Prostate gland (tissue), 2 donors: ENCODE data around the gene ZFP42. TPM values are rescaled to one million over a fixed set of nuclear protein-coding genes. Genes with fewer than 3 reads are reported as not detected.
"Not testable (repeated sequence)": the region's sequence is repeated elsewhere in the genome, so short reads cannot be mapped to it uniquely, and the experiment has no call there.

ENCODE experiments used
- DNase-seq: peaks from one replicate; pipeline ENCODE4 v3.0.0-alpha.2; 2019; ENCODE audit warnings: low spot score
- H3K27ac ChIP-seq, 2 donors: fragments of 200-600 bp; sonication (generic); 2 replicates each; pipeline ENCODE4 v1.5.1; 2017 to 2019
- H3K27me3 ChIP-seq: fragments of 200-600 bp; sonication (generic); replicated peaks from 2 replicates; pipeline ENCODE4 v1.5.1; 2019; ENCODE audit not compliant: insufficient read depth
- H3K36me3 ChIP-seq, 2 donors: fragments of 200-600 bp; sonication (generic); 1 replicate in 1 of 2; 2 replicates in 1 of 2; pipeline versions ENCODE4 v1.5.1 to v1.8.1; 2017 to 2019
- H3K4me1 ChIP-seq: fragments of 200-600 bp; sonication (generic); replicated peaks from 2 replicates; pipeline ENCODE4 v1.5.1; 2019
- H3K4me3 ChIP-seq, 2 donors: fragments of 200-600 bp; sonication (generic); 2 replicates each; pipeline ENCODE4 v1.5.1; 2017 to 2019
- H3K9me3 ChIP-seq: fragments of 200-600 bp; sonication (generic); 2 replicates; pipeline ENCODE4 v1.5.1; 2017
- POLR2A ChIP-seq: fragments of 450-650 bp; IDR thresholded peaks from one replicate; pipeline ENCODE4 v1.6.1; 2016; ENCODE audit warnings: antibody characterized with exemption, mild to moderate bottlenecking
- POLR2AphosphoS5 ChIP-seq: sonication (generic); formaldehyde crosslinking; IDR thresholded peaks from one replicate; pipeline ENCODE4 v1.6.1; 2017; ENCODE audit warnings: antibody characterized with exemption
- WGBS: methylation state at CpG from one replicate; pipeline ENCODE4 v1.1.5; 2018; 5-methylcytosine and 5-hydroxymethylcytosine counted together
- intact Hi-C: fragments of 100-400 bp; cut with DNase I; formaldehyde crosslinking; loops from one replicate; pipeline ENCODE4 v1.14.2; 2022
- total RNA-seq, 2 donors: library from RNA; depleted of rRNA; stranded (reverse); fragments of >200 nt; gene quantifications; one replicate each; pipeline ENCODE4 v1.1.0, GENCODE V29; 2016
- TF ChIP-seq, protein P1 (sequence below), 4 experiments: fragments of 200-600 bp in 2 of 4; fragments of 450-650 bp in 2 of 4; sonication (generic) in 2 of 4; IDR thresholded peaks; 1 replicate in 3 of 4; 2 replicates in 1 of 4; pipeline ENCODE4 v1.5.1; 2016 to 2019; ENCODE audit warnings: antibody characterized with exemption in 4 of 4, mild to moderate bottlenecking in 2 of 4, moderate library complexity in 2 of 4

ZFP42 gene
- total RNA-seq, 2 donors from 2014 or later: 0.57 TPM; not detected in 1

GRCh38 chr4:187972135-187972534 is 23.4 kb upstream of the ZFP42 start:
- intact Hi-C loops: no loop called here
- no peak for DNase-seq
- H3K4me1 ChIP-seq: no peaks in the 10 kb centered on the region
- no peaks in the 10 kb centered on the region for H3K9me3 ChIP-seq
- H3K36me3 ChIP-seq: no peaks in the 10 kb centered on the region
- H3K27me3 ChIP-seq: no peaks in the 10 kb centered on the region
- H3K27ac ChIP-seq: no peak overlapping the region
- H3K4me3 ChIP-seq: no peak overlapping the region
- WGBS: 89% methylated on average over 5 of the region's 5 CpGs
- no peak for TF ChIP-seq POLR2A
- TF ChIP-seq POLR2AphosphoS5: no peak
- TF ChIP-seq, protein P1, sequence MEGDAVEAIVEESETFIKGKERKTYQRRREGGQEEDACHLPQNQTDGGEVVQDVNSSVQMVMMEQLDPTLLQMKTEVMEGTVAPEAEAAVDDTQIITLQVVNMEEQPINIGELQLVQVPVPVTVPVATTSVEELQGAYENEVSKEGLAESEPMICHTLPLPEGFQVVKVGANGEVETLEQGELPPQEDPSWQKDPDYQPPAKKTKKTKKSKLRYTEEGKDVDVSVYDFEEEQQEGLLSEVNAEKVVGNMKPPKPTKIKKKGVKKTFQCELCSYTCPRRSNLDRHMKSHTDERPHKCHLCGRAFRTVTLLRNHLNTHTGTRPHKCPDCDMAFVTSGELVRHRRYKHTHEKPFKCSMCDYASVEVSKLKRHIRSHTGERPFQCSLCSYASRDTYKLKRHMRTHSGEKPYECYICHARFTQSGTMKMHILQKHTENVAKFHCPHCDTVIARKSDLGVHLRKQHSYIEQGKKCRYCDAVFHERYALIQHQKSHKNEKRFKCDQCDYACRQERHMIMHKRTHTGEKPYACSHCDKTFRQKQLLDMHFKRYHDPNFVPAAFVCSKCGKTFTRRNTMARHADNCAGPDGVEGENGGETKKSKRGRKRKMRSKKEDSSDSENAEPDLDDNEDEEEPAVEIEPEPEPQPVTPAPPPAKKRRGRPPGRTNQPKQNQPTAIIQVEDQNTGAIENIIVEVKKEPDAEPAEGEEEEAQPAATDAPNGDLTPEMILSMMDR (IDR thresholded peaks at IDR 0.05): no peak

- no peak for DNase-seq
- intact Hi-C loops: no loop called here
Measured at GRCh38 chr4:187983746-187984145, 11.8 kb upstream of the ZFP42 start.

GRCh38 chr4:187992971-187993370 is 2.6 kb upstream of the ZFP42 start:
- WGBS: 79% methylated on average over 5 of the region's 5 CpGs
- no peak for DNase-seq
- H3K27me3 ChIP-seq: no peaks in the 10 kb centered on the region
- TF ChIP-seq POLR2A: no peak
- TF ChIP-seq, protein P1 (IDR thresholded peaks at IDR 0.05): no peak
- no peak for TF ChIP-seq POLR2AphosphoS5
- H3K4me3 ChIP-seq: no peak overlapping the region
- no peaks in the 10 kb centered on the region for H3K4me1 ChIP-seq
- no peaks in the 10 kb centered on the region for H3K9me3 ChIP-seq
- no peak overlapping the region for H3K27ac ChIP-seq
- H3K36me3 ChIP-seq: no peaks in the 10 kb centered on the region
- intact Hi-C loops: no loop called here

More at GRCh38 chr4:187983746-187984145, 11.8 kb upstream of the ZFP42 start:
- Histone ChIP-seq H3K9me3 (no peaks in the 10 kb centered on the region), H3K27me3 (no peaks in the 10 kb centered on the region), H3K36me3 (no peaks in the 10 kb centered on the region), H3K4me1 (no peaks in the 10 kb centered on the region), H3K4me3 (no peak overlapping the region), H3K27ac (no peak overlapping the region)
- 88% methylated on average over 2 of the region's 2 CpGs for WGBS
- TF ChIP-seq, protein P1 (IDR thresholded peaks at IDR 0.05): no peak
- no peak for TF ChIP-seq POLR2A
- TF ChIP-seq POLR2AphosphoS5: no peak

GRCh38 chr4:187993827-187994226 is 1.7 kb upstream of the ZFP42 start:
- H3K27ac ChIP-seq: no peak overlapping the region
- no peaks in the 10 kb centered on the region for H3K36me3 ChIP-seq
- TF ChIP-seq POLR2AphosphoS5 (no peak), POLR2A (no peak)
- TF ChIP-seq, protein P1 (IDR thresholded peaks at IDR 0.05): no peak
- intact Hi-C loops: no loop called here
- no peaks in the 10 kb centered on the region for H3K9me3 ChIP-seq
- no peak overlapping the region for H3K4me3 ChIP-seq
- 71% methylated on average over 6 of the region's 6 CpGs for WGBS
- no peak for DNase-seq
- H3K27me3 ChIP-seq: no peaks in the 10 kb centered on the region
- no peaks in the 10 kb centered on the region for H3K4me1 ChIP-seq

DNA sequence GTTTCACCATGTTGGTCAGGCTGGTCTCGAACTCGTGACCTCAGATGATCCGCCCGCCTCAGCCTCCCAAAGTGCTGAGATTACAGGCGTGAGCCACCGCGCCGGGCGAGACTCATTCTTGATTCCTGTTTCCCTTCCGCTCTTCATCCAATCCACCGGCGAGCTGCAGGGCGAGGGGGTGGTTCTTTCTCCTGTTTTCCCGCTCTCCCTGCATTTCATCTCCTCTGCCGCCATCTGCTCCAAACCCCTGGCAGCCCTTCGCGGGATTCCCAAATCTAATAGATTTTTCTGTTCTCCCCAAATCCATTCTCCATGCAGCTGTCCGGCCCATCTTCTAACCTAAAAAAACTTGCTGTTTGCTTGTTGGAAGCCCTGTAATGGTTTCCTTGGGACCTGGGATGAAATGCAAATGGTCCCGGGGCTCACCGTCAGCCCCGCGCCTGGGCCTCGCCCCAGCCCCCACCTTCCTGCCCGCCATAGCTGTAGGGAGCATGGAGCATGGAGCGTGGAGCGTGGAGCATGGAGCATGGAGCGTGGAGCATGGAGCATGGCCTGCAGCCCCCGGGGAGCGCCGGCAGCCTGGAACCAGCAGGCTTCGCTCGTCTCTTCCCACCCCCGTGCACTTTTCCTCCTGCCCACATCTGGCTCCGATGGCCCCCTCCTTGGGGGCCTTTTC is 1.1 kb downstream of the ZFP42 start:
- intact Hi-C loops: no loop called here
- TF ChIP-seq, protein P1 (IDR thresholded peaks at IDR 0.05): no peak
- no peak for TF ChIP-seq POLR2AphosphoS5
- no peak for TF ChIP-seq POLR2A
- DNase-seq: no peak
- Histone ChIP-seq H3K4me1 (no peaks in the 10 kb centered on the region), H3K4me3 (no peak overlapping the region), H3K27ac (no peak overlapping the region), H3K27me3 (no peaks in the 10 kb centered on the region), H3K36me3 (no peaks in the 10 kb centered on the region), H3K9me3 (no peaks in the 10 kb centered on the region)
- 45% methylated on average over 34 of the region's 34 CpGs for WGBS

DNA sequence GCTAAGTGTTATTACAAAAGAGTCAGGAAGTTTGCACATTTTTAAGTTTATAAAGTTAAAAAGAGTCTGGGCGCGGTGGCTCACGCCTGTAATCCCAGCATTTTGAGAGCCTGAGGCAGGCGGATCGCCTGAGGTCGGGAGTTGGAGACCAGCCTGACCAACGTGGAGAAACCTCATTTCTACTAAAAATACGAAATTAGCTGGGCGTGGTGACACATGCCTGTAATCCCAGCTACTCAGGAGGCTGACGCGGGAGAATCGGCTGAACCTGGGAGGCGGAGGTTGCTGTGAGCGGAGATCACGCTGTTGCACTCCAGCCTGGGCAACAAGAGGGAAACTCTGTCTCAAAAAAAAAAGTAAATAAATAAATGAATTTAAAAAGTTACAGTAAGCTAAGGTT is 2.4 kb downstream of the ZFP42 start:
- H3K36me3 ChIP-seq, H3K4me3 ChIP-seq, H3K27ac ChIP-seq, intact Hi-C loops, H3K27me3 ChIP-seq, DNase-seq, H3K4me1 ChIP-seq, H3K9me3 ChIP-seq: not testable (repeated sequence)
- WGBS: 91% methylated on average over 15 of the region's 15 CpGs
